ENCODE results near the gene HOXD9. TPM values are rescaled to one million over a fixed set of nuclear protein-coding genes. Genes with fewer than 3 reads are reported as not detected.
A peak's percentile ranks its signal among the peaks of the same experiment; 100 is the strongest.

The HOXD9 gene
- total RNA-seq, 1 donor, result 0.36 TPM

GRCh38 chr2:176165370-176166050 lies 43.0 kb downstream of the HOXD9 start:
- no peak for DNase-seq (ENCODE audit: insufficient read length, low spot score, missing footprints)
- H3K79me2 ChIP-seq (ENCODE audit: insufficient read depth, low read length), result no peaks in the 10 kb centered on the region
- no peaks in the 10 kb centered on the region for H3K36me3 ChIP-seq (ENCODE audit: insufficient read depth, low read length)
- peak overlapping the region; percentile 49 for H3K4me3 ChIP-seq (ENCODE audit: insufficient read depth, low read length)
- peaks cover 62% of the 10 kb centered on the region for H3K27me3 ChIP-seq (ENCODE audit: insufficient read depth, low read length)
- H3K4me2 ChIP-seq (ENCODE audit: insufficient read depth, low read length), result peak overlapping the region; percentile 69
- TF ChIP-seq CTCF (IDR thresholded peaks at IDR 0.05; ENCODE audit: extremely low read depth, low read depth, low read length), result no peak
- no peak overlapping the region for H3K27ac ChIP-seq (ENCODE audit: low read depth, low read length)
- no peaks in the 10 kb centered on the region for H3K9me3 ChIP-seq (ENCODE audit: low read depth, low read length)
- no peaks in the 10 kb centered on the region for H4K20me1 ChIP-seq (ENCODE audit: insufficient read depth, low read length)
- no peak overlapping the region for H2AFZ ChIP-seq (ENCODE audit: low read length)
- H3K4me1 ChIP-seq (ENCODE audit: insufficient read depth, low read length), result peaks cover 15% of the 10 kb centered on the region

GRCh38 chr2:176166272-176166671 lies 43.8 kb downstream of the HOXD9 start:
- Histone ChIP-seq H3K27ac (ENCODE audit: low read depth, low read length) (no peak overlapping the region), H3K4me2 (ENCODE audit: insufficient read depth, low read length) (no peak overlapping the region), H4K20me1 (ENCODE audit: insufficient read depth, low read length) (no peaks in the 10 kb centered on the region), H3K4me3 (ENCODE audit: insufficient read depth, low read length) (no peak overlapping the region), H3K4me1 (ENCODE audit: insufficient read depth, low read length) (peaks cover 15% of the 10 kb centered on the region), H2AFZ (ENCODE audit: low read length) (no peak overlapping the region), H3K27me3 (ENCODE audit: insufficient read depth, low read length) (peaks cover 55% of the 10 kb centered on the region), H3K36me3 (ENCODE audit: insufficient read depth, low read length) (no peaks in the 10 kb centered on the region), H3K79me2 (ENCODE audit: insufficient read depth, low read length) (no peaks in the 10 kb centered on the region), H3K9me3 (ENCODE audit: low read depth, low read length) (no peaks in the 10 kb centered on the region)
- peak; percentile 50 for DNase-seq (ENCODE audit: insufficient read length, low spot score, missing footprints)
- no peak for TF ChIP-seq CTCF (IDR thresholded peaks at IDR 0.05; ENCODE audit: extremely low read depth, low read depth, low read length)

- Histone ChIP-seq H2AFZ (ENCODE audit: low read length) (no peak overlapping the region), H3K4me2 (ENCODE audit: insufficient read depth, low read length) (no peak overlapping the region), H3K27me3 (ENCODE audit: insufficient read depth, low read length) (peaks cover 51% of the 10 kb centered on the region), H3K4me3 (ENCODE audit: insufficient read depth, low read length) (no peak overlapping the region), H3K36me3 (ENCODE audit: insufficient read depth, low read length) (no peaks in the 10 kb centered on the region), H4K20me1 (ENCODE audit: insufficient read depth, low read length) (no peaks in the 10 kb centered on the region), H3K9me3 (ENCODE audit: low read depth, low read length) (no peaks in the 10 kb centered on the region), H3K27ac (ENCODE audit: low read depth, low read length) (no peak overlapping the region), H3K4me1 (ENCODE audit: insufficient read depth, low read length) (peaks cover 5% of the 10 kb centered on the region), H3K79me2 (ENCODE audit: insufficient read depth, low read length) (no peaks in the 10 kb centered on the region)
- no peak for TF ChIP-seq CTCF (IDR thresholded peaks at IDR 0.05; ENCODE audit: extremely low read depth, low read depth, low read length)
- peak; percentile 86 for DNase-seq (ENCODE audit: insufficient read length, low spot score, missing footprints)
Observed at GRCh38 chr2:176167398-176167797, 44.9 kb downstream of the HOXD9 start.

- peaks cover 52% of the 10 kb centered on the region for H3K27me3 ChIP-seq (ENCODE audit: insufficient read depth, low read length)
- H2AFZ ChIP-seq (ENCODE audit: low read length), result no peak overlapping the region
- H3K36me3 ChIP-seq (ENCODE audit: insufficient read depth, low read length), result no peaks in the 10 kb centered on the region
- H3K27ac ChIP-seq (ENCODE audit: low read depth, low read length), result no peak overlapping the region
- H3K4me1 ChIP-seq (ENCODE audit: insufficient read depth, low read length), result peaks cover 4% of the 10 kb centered on the region
- H3K9me3 ChIP-seq (ENCODE audit: low read depth, low read length), result no peaks in the 10 kb centered on the region
- H4K20me1 ChIP-seq (ENCODE audit: insufficient read depth, low read length), result no peaks in the 10 kb centered on the region
- H3K79me2 ChIP-seq (ENCODE audit: insufficient read depth, low read length), result no peaks in the 10 kb centered on the region
- no peak overlapping the region for H3K4me3 ChIP-seq (ENCODE audit: insufficient read depth, low read length)
- H3K4me2 ChIP-seq (ENCODE audit: insufficient read depth, low read length), result no peak overlapping the region
- peak; percentile 54 for DNase-seq (ENCODE audit: insufficient read length, low spot score, missing footprints)
- no peak for TF ChIP-seq CTCF (IDR thresholded peaks at IDR 0.05; ENCODE audit: extremely low read depth, low read depth, low read length)
Observed at GRCh38 chr2:176169181-176169580, 46.7 kb downstream of the HOXD9 start.
